Stimulated activated CD8-positive, alpha-beta memory T cell treated with anti-CD3 and anti-CD28 coated beads, Interleukin-4, amount 100 ng/mL, for 4 hours (primary cell): ENCODE data around the gene SLC5A10.
"Not testable (repeated sequence)": the region's sequence is repeated elsewhere in the genome, so short reads cannot be mapped to it uniquely, and the experiment has no call there.

Source experiments
- DNase-seq, 2 donors: peaks; one replicate each; pipeline ENCODE4 v3.0.0-alpha.2; 2020; ENCODE audit warnings: low read depth in 2 of 2, low spot score in 1 of 2

SLC5A10 gene

GRCh38 chr17:19038730-19039129 is 86.8 kb downstream of the SLC5A10 start:
- not testable (repeated sequence) for DNase-seq

GRCh38 chr17:19040350-19040749 is 88.4 kb downstream of the SLC5A10 start:
- DNase-seq = not testable (repeated sequence)

GRCh38 chr17:19041871-19042270 is 89.9 kb downstream of the SLC5A10 start:
- not testable (repeated sequence) for DNase-seq

- not testable (repeated sequence) for DNase-seq
Observed at GRCh38 chr17:19042369-19042768, 90.4 kb downstream of the SLC5A10 start.

GRCh38 chr17:19043032-19043431 is 91.1 kb downstream of the SLC5A10 start:
- DNase-seq = not testable (repeated sequence)

- not testable (repeated sequence) for DNase-seq
Observed at GRCh38 chr17:19044643-19045042, 92.7 kb downstream of the SLC5A10 start.

- not testable (repeated sequence) for DNase-seq
Observed at GRCh38 chr17:19046782-19047375, 94.9 kb downstream of the SLC5A10 start, which contains the start of gene GRAP. Gene GRAP (minus strand): TSS chr17:19046957. CDS start chr17:19046926, 31 bp downstream.

- DNase-seq = not testable (repeated sequence)
Observed at GRCh38 chr17:19047510-19047909, 95.5 kb downstream of the SLC5A10 start.

- DNase-seq = not testable (repeated sequence)
Observed at GRCh38 chr17:19048826-19049225, 96.9 kb downstream of the SLC5A10 start.

GRCh38 chr17:19055447-19055846 is 103.5 kb downstream of the SLC5A10 start:
- not testable (repeated sequence) for DNase-seq

GRCh38 chr17:19062009-19062717 is 110.2 kb downstream of the SLC5A10 start:
- DNase-seq = peak in 1 of 2 donors; percentile 75

GRCh38 chr17:19062718-19063325 is 110.9 kb downstream of the SLC5A10 start:
- not testable (repeated sequence) for DNase-seq

- DNase-seq = peak; percentile 51 to 52
Observed at GRCh38 chr17:19063326-19063956, 111.5 kb downstream of the SLC5A10 start.

GRCh38 chr17:19064378-19064777 is 112.4 kb downstream of the SLC5A10 start:
- DNase-seq = not testable (repeated sequence)

GRCh38 chr17:19070318-19071168 is 118.6 kb downstream of the SLC5A10 start:
- not testable (repeated sequence) for DNase-seq
